SH-SY5Y (cell line): ENCODE data around the gene CYP2W1.

Source experiments
- GATA2 ChIP-seq: IDR thresholded peaks from 2 replicates; pipeline ENCODE4 v1.6.1; 2011; ENCODE audit warnings: mild to moderate bottlenecking, low read depth, low read length
- GATA3 ChIP-seq: IDR thresholded peaks from 2 replicates; pipeline ENCODE4 v1.6.1; 2011; ENCODE audit warnings: low read depth, mild to moderate bottlenecking, low read length, moderate library complexity

DNA sequence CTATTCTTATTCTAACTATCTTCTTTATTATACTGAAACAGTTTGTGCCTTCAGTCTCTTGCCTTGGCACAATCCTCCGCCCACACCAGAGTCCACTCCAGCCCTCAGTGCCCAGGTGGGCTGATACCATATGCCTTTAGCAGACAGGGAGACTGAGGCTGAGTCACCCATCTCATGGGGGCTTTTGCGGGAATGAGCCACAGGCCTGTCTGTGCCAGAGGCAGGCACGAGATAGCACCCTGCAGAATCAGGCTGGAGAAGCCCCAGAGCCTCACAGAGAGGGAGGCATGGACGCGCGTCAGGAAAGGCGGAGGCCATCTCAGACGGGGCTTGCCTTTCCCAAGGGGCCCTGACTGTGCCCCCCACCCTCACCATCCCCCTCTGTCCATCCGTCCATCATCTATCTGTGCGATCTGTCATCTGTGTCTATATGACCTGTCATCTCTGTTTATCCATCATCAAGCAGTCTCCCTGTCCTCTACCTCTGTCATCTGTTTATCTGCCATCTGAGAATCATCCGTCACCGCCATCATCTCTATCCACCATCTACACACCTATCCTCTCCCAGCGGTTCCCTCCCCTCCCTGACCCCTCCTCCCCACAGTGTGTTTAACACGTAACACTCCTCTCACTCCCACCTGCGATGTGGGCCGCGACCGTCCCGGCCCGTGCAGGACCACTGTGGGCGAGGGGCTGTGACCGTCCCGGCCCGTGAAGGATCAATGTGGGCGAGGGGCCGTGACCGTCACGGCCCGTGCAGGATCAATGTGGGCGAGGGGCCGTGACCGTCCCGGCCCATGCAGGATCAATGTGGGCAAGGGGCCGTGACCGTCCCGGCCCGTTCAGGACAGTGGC, 21.2 kb upstream of the CYP2W1 start:
- TF ChIP-seq GATA2: peak; percentile 48; the same call in 1 of the 2 replicates
- TF ChIP-seq GATA3: no peak
